IMR-90 (cell line): ENCODE results near the gene ILF3. TPM values are rescaled to one million over a fixed set of nuclear protein-coding genes. Genes with fewer than 3 reads are reported as not detected.
A peak's percentile ranks its signal among the peaks of the same experiment; 100 is the strongest.

Experiments used
- ATAC-seq: fragments of 200-7000 bp; cut with Tn5 transposase; 2 replicates; pipeline ENCODE4 v1.9.1; 2020; ENCODE audit warnings: low read depth, mild to moderate bottlenecking, moderate library complexity
- BruUV-seq: library from RNA; stranded (reverse); fragments of 400-500 nt; replicated peaks from 2 replicates; lab custom pipeline; 2021; lab: Mats Ljungman, UMichigan
- CTCF ChIA-PET: fragments of 300-600 bp; formaldehyde crosslinking; extraction: SDS; loops from one replicate; lab custom pipeline; 2021; ENCODE audit warnings: antibody characterized with exemption; lab: Yijun Ruan, JAX
- POLR2A ChIA-PET: fragments of 300-600 bp; sonication (Branson Sonifier 250); formaldehyde crosslinking; loops from one replicate; lab custom pipeline; 2022; ENCODE audit warnings: antibody characterized with exemption; ENCODE audit not compliant: unreplicated experiment; lab: Charles Lee
- DNase-seq: peaks from one replicate; pipeline ENCODE4 v3.0.0; 2013
- H2AFZ ChIP-seq: replicated peaks from 2 replicates; pipeline ENCODE3; 2013; ENCODE audit warnings: low read length, mild to moderate bottlenecking; ENCODE audit not compliant: poor library complexity
- H2AK5ac ChIP-seq: 2 replicates; pipeline ENCODE4 v1.6.1; 2013; ENCODE audit warnings: low read depth, low read length, inconsistent platforms
- H2AK9ac ChIP-seq: replicated peaks from 2 replicates; pipeline ENCODE3; 2013; ENCODE audit warnings: mild to moderate bottlenecking, low read depth, low read length, moderate library complexity; ENCODE audit not compliant: poor library complexity
- H2BK120ac ChIP-seq: 2 replicates; pipeline ENCODE4 v1.6.1; 2013; ENCODE audit warnings: low read depth, low read length, inconsistent platforms
- H2BK15ac ChIP-seq: 3 replicates; pipeline ENCODE4 v1.6.1; 2013; ENCODE audit warnings: low read depth, low read length, inconsistent platforms
- H2BK20ac ChIP-seq: 2 replicates; pipeline ENCODE4 v1.6.1; 2013; ENCODE audit warnings: low read depth, mild to moderate bottlenecking, inconsistent platforms, low read length, moderate library complexity
- H2BK5ac ChIP-seq: 2 replicates; pipeline ENCODE4 v1.6.1; 2013; ENCODE audit warnings: mild to moderate bottlenecking, low read depth, low read length, inconsistent platforms; ENCODE audit not compliant: poor library complexity, severe bottlenecking
- H3K14ac ChIP-seq: replicated peaks from 2 replicates; pipeline ENCODE4 v1.6.1; 2013; ENCODE audit warnings: low read depth, low read length, inconsistent platforms
- H3K18ac ChIP-seq: 2 replicates; pipeline ENCODE4 v1.6.1; 2013; ENCODE audit warnings: low read depth, low read length, control low read depth
- H3K23ac ChIP-seq: 2 replicates; pipeline ENCODE4 v1.6.1; 2013; ENCODE audit warnings: low read depth, low read length, inconsistent platforms
- H3K27ac ChIP-seq: 2 replicates; pipeline ENCODE4 v1.5.1; 2013; ENCODE audit warnings: mild to moderate bottlenecking, control low read depth, low read length; ENCODE audit not compliant: insufficient read depth
- H3K27me3 ChIP-seq: 2 replicates; pipeline ENCODE4 v1.6.1; 2013; ENCODE audit warnings: low read length; ENCODE audit not compliant: control insufficient read depth, insufficient read depth
- H3K36me3 ChIP-seq: 2 replicates; pipeline ENCODE4 v1.6.1; 2013; ENCODE audit warnings: low read length, mixed read lengths; ENCODE audit not compliant: control insufficient read depth, insufficient read depth
- H3K4ac ChIP-seq: 2 replicates; pipeline ENCODE4 v1.6.1; 2013; ENCODE audit warnings: low read depth, low read length, inconsistent platforms
- H3K4me1 ChIP-seq: 2 replicates; pipeline ENCODE4 v1.6.1; 2013; ENCODE audit warnings: low read length, mixed read lengths; ENCODE audit not compliant: control insufficient read depth, insufficient read depth
- H3K4me2 ChIP-seq: 2 replicates; pipeline ENCODE4 v1.6.1; 2013; ENCODE audit warnings: low read depth, mild to moderate bottlenecking, control low read depth, low read length, moderate library complexity
- H3K4me3 ChIP-seq: 2 replicates; pipeline ENCODE4 v1.5.1; 2013; ENCODE audit warnings: low read depth, mild to moderate bottlenecking, control low read depth, low read length, moderate library complexity; ENCODE audit not compliant: insufficient read depth
- H3K56ac ChIP-seq: 2 replicates; pipeline ENCODE4 v1.6.1; 2013; ENCODE audit warnings: low read length, inconsistent platforms; ENCODE audit not compliant: insufficient read depth; ENCODE audit errors: extremely low read depth
- H3K79me1 ChIP-seq, 2 experiments: 2 replicates each; pipeline ENCODE4 v1.6.1; 2013; ENCODE audit warnings: low read length in 2 of 2, inconsistent platforms in 1 of 2, low read depth in 1 of 2
- H3K9ac ChIP-seq: 2 replicates; pipeline ENCODE4 v1.6.1; 2013; ENCODE audit warnings: low read depth, low read length, control low read depth
- H3K9me1 ChIP-seq: 2 replicates; pipeline ENCODE4 v1.6.1; 2013; ENCODE audit warnings: low read length, inconsistent platforms; ENCODE audit not compliant: insufficient read depth
- H3K9me3 ChIP-seq: 2 replicates; pipeline ENCODE4 v1.6.1; 2013; ENCODE audit warnings: low read length; ENCODE audit not compliant: control insufficient read depth, insufficient read depth
- H4K20me1 ChIP-seq: 2 replicates; pipeline ENCODE4 v1.6.1; 2013; ENCODE audit warnings: low read length, inconsistent platforms; ENCODE audit not compliant: insufficient read depth
- H4K5ac ChIP-seq: 2 replicates; pipeline ENCODE4 v1.6.1; 2013; ENCODE audit warnings: mild to moderate bottlenecking, low read depth, low read length, control low read depth
- H4K8ac ChIP-seq, 2 experiments: 2 replicates each; pipeline ENCODE4 v1.6.1; 2013; ENCODE audit warnings: low read depth in 2 of 2, low read length in 2 of 2, control low read depth in 1 of 2, inconsistent platforms in 1 of 2
- H4K91ac ChIP-seq: 2 replicates; pipeline ENCODE4 v1.6.1; 2013; ENCODE audit warnings: low read depth, low read length, inconsistent platforms; ENCODE audit not compliant: insufficient read depth
- BHLHE40 ChIP-seq: fragments of 150-350 bp; IDR thresholded peaks from 2 replicates; pipeline ENCODE4 v1.6.1; 2016; ENCODE audit warnings: mild to moderate bottlenecking, low read depth, low read length
- MAZ ChIP-seq: IDR thresholded peaks from 2 replicates; pipeline ENCODE4 v1.6.1; 2012; ENCODE audit warnings: low read depth, mild to moderate bottlenecking, low read length, improper control_type of control experiment, moderate library complexity, borderline replicate concordance
- MXI1 ChIP-seq: IDR thresholded peaks from 2 replicates; pipeline ENCODE4 v1.6.1; 2012; ENCODE audit warnings: low read depth, mild to moderate bottlenecking, low read length, moderate library complexity, borderline replicate concordance
- POLR2A ChIP-seq: IDR thresholded peaks from 2 replicates; pipeline ENCODE4 v1.6.1; 2012; ENCODE audit warnings: mild to moderate bottlenecking, low read depth, low read length
- SMC3 ChIP-seq: fragments of 150-350 bp; IDR thresholded peaks from 2 replicates; pipeline ENCODE4 v1.6.1; 2016; ENCODE audit warnings: low read depth, mild to moderate bottlenecking, antibody characterized with exemption, low read length, moderate library complexity
- USF2 ChIP-seq: fragments of 150-350 bp; IDR thresholded peaks from 2 replicates; pipeline ENCODE4 v1.6.1; 2017; ENCODE audit warnings: mild to moderate bottlenecking, antibody characterized with exemption, low read length, low read depth
- WGBS, 2 experiments: methylation state at CpG; one replicate each; pipeline versions ENCODE4 v1.1.5 to v1.1.7; 2013; ENCODE audit warnings: missing lambda C conversion rate in 2 of 2; ENCODE audit not compliant: insufficient read length in 1 of 2; ENCODE audit errors: extremely low coverage in 2 of 2; 5-methylcytosine and 5-hydroxymethylcytosine counted together
- dilution Hi-C: fragments of 300-500 bp; cut with HindIII; formaldehyde crosslinking; loops from one replicate; pipeline ENCODE4 v1.14.3; 2018; ENCODE audit warnings: low sequenced_read_pairs; ENCODE audit not compliant: unreplicated experiment
- in situ Hi-C: fragments of 300-500 bp; cut with MboI; formaldehyde crosslinking; loops from 3 replicates; pipeline ENCODE4 v1.14.3; 2019; ENCODE audit warnings: low sequenced_read_pairs, inconsistent platforms, mixed read lengths
- intact Hi-C: fragments of 100-400 bp; cut with micrococcal nuclease; formaldehyde crosslinking; loops from 2 replicates; pipeline ENCODE4 v1.10.0; 2022
- polyA plus RNA-seq, 3 experiments: library from polyadenylated mRNA; depleted of rRNA; stranded (reverse); fragments of >200 nt; gene quantifications; 2 replicates each; pipeline ENCODE4 v1.2.3, GENCODE V29; 2012; ENCODE audit warnings: low replicate concordance in 1 of 3
- total RNA-seq: library from RNA; depleted of rRNA; stranded (reverse); fragments of >200 nt; gene quantifications from 2 replicates; pipeline ENCODE4 v1.2.3, GENCODE V29; 2012

The ILF3 gene
- total and polyA plus RNA-seq, 2 of the 4 experiments (the other 2 are of a cell fraction): 120 to 166 TPM

DNA sequence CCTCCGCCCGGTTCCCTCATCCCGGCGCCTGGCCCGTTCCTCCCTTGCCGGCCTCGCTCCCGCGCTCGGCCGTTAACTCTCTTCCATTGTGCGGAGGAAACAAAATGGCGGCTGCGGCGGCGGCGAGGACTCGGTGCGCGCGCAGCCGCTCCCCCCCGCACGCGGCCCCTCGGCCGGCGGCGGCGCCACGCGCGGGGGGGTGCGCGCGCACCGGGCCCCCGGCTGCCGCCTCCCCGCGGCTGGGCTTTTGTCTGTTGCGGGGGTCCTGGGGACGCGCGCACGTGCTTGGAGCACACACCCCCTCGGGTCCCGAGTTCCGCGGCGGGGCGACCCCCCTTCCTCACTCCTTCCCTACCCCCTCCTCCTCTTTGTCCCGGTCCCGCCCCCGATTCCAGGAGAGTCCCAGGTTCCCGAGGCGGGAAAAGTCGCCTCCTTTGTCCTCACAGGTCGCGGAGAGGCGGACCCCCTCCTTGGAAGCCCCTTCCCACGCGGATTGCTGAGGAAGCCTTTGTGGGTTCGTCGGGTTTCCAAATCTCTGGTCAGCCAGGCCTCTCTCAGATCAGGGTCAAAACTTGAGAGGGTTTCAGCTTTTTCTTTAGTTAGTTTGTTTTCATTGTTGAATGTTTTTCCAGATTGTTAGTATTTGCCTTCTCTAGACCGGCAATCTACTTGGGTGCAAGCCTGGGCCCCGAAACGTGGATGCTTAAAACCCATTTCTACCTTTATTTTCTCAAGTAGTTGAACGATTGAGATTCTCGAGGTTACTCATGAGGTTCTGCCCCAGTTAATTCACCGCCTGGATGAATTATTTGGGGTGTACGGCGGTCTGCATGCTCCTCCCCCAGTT, 687 bp downstream of the ILF3 start:
- peak overlapping the region; percentile 85 for H2BK5ac ChIP-seq
- H3K9me3 ChIP-seq: no peaks in the 10 kb centered on the region
- H3K4me3 ChIP-seq: peak overlapping the region; percentile 89
- peaks cover 53% of the 10 kb centered on the region for H4K20me1 ChIP-seq
- peak overlapping the region; percentile 81 for H2AK5ac ChIP-seq
- H2AFZ ChIP-seq: peak overlapping the region; percentile 97
- no TSS peak for BruUV-seq
- TF ChIP-seq SMC3 (no peak), BHLHE40 (peak; percentile 43; the same call in 1 of the 2 replicates), POLR2A (peak; percentile 82), MXI1 (peak; percentile 69), USF2 (no peak), MAZ (no peak)
- 0% methylated on average over 12 of the region's 73 CpGs; no CpG with 5 or more reads in 1 of the 2 experiments for whole genome bisulfite sequencing, 2 experiments
- peak overlapping the region; percentile 55; the same call in 1 of the 2 replicates for H3K18ac ChIP-seq
- peak overlapping the region; percentile 85 for H3K27ac ChIP-seq
- 0 out of 2 replicates have a peak, but pooled peaks cover 2% of the 10 kb centered on the region for H3K4me1 ChIP-seq
- peak overlapping the region; percentile 100 for H2AK9ac ChIP-seq
- no peak overlapping the region for H2BK120ac ChIP-seq
- peaks cover 8 to 38% of the 10 kb centered on the region in 2 experiments; a peak in 3 of 4 replicates for H3K79me1 ChIP-seq
- peak overlapping the region; percentile 96 for H3K4ac ChIP-seq
- peak overlapping the region; percentile 95 for H3K4me2 ChIP-seq
- ChIA-PET POLR2A (no interaction called here), CTCF (no interaction called here)
- H3K56ac ChIP-seq: peak overlapping the region; percentile 79
- peak overlapping the region; percentile 93; the same call in 1 of the 2 replicates for H4K91ac ChIP-seq
- no peak overlapping the region for H2BK20ac ChIP-seq
- peak overlapping the region; percentile 92 for H3K9ac ChIP-seq
- dilution Hi-C loops (no loop called here), in situ Hi-C loops (no loop called here), intact Hi-C loops (no loop called here)
- H4K5ac ChIP-seq: peak overlapping the region; percentile 88
- H3K23ac ChIP-seq: peak overlapping the region; percentile 91
- peak; percentile 53 for ATAC-seq
- H3K36me3 ChIP-seq: peaks cover 2% of the 10 kb centered on the region
- peak overlapping the region; percentile 88 for H3K14ac ChIP-seq
- H4K8ac ChIP-seq: peak overlapping the region in 1 of 2 experiments; percentile 84; a peak in 2 of 4 replicates
- 0 out of 2 replicates have a peak, but pooled peaks cover 3% of the 10 kb centered on the region for H3K9me1 ChIP-seq
- H2BK15ac ChIP-seq: no peak overlapping the region
- no peaks in the 10 kb centered on the region for H3K27me3 ChIP-seq
- no peak for DNase-seq
